WERI-Rb-1 (cell line): ENCODE data around the gene CRB3.
"Not testable (repeated sequence)": the region's sequence is repeated elsewhere in the genome, so short reads cannot be mapped to it uniquely, and the experiment has no call there.

Source experiments
- DNase-seq: peaks from one replicate; pipeline ENCODE4 v3.0.0-alpha.2; 2020
- H3K27ac ChIP-seq: fragments of 250-450 bp; sonication (Bioruptor Pico); 2 replicates; pipeline ENCODE4 v1.5.1; 2020; ENCODE audit warnings: mild to moderate bottlenecking, moderate library complexity
- H3K27me3 ChIP-seq: fragments of 250-450 bp; sonication (Bioruptor Pico); 2 replicates; pipeline ENCODE4 v1.5.1; 2021; ENCODE audit warnings: mild to moderate bottlenecking, low read depth, moderate library complexity; ENCODE audit not compliant: insufficient read depth, severe bottlenecking
- H3K36me3 ChIP-seq: fragments of 250-450 bp; sonication (Bioruptor Pico); 2 replicates; pipeline ENCODE4 v1.5.1; 2020; ENCODE audit warnings: mild to moderate bottlenecking, moderate library complexity
- H3K4me3 ChIP-seq: 2 replicates; pipeline ENCODE4 v1.5.1; 2011; ENCODE audit warnings: low read depth, mild to moderate bottlenecking, control low read depth, low read length
- H3K9me3 ChIP-seq: fragments of 250-450 bp; sonication (Bioruptor Pico); 2 replicates; pipeline ENCODE4 v1.5.1; 2021; ENCODE audit warnings: mild to moderate bottlenecking, moderate library complexity; ENCODE audit not compliant: severe bottlenecking
- TF ChIP-seq, protein P1 (sequence below): IDR thresholded peaks from 2 replicates; pipeline ENCODE4 v1.5.1; 2011; ENCODE audit warnings: low read depth, mild to moderate bottlenecking, control low read depth, inconsistent platforms, low read length

The CRB3 gene

DNA sequence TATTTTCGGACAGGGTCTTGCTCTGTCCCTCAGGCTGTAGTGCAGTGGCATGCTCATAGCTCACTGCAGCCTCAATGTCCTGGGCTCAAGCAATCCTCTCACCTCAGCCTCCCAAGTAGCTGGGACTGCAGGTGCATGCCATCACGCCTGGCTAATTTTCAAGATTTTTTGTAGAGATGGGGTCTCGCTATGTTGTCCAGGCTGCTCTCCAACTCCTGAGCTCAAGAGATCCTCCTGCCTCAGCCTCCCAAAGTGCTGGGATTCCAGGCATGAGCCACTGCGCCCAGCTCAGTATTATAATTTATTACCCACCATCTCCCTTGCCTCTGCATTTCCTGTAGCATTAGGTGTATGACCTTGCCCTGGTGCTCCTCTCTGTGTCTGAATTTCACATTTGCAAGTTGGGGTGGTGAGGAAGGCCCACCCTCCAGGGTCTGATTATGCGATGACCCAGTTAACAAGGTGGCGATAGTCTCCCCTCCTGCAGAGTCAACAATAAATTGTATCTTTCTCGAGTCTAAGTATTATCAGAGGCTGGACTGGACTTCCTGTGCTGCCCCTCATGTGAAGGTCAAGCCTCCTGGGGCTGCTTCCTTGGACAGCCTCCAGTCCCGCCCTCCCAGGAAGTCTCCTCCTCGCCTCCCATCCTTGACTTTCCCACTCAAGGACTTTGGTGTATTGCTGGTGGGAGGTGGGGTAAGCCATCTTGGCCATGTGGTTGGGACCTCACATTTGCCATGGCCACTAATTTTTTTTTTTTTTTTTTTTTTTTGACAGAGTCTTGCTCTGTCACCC lies 39.5 kb downstream of the CRB3 start:
- TF ChIP-seq, protein P1, sequence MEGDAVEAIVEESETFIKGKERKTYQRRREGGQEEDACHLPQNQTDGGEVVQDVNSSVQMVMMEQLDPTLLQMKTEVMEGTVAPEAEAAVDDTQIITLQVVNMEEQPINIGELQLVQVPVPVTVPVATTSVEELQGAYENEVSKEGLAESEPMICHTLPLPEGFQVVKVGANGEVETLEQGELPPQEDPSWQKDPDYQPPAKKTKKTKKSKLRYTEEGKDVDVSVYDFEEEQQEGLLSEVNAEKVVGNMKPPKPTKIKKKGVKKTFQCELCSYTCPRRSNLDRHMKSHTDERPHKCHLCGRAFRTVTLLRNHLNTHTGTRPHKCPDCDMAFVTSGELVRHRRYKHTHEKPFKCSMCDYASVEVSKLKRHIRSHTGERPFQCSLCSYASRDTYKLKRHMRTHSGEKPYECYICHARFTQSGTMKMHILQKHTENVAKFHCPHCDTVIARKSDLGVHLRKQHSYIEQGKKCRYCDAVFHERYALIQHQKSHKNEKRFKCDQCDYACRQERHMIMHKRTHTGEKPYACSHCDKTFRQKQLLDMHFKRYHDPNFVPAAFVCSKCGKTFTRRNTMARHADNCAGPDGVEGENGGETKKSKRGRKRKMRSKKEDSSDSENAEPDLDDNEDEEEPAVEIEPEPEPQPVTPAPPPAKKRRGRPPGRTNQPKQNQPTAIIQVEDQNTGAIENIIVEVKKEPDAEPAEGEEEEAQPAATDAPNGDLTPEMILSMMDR, result no peak
- H3K9me3 ChIP-seq, result no peaks in the 10 kb centered on the region
- no peak overlapping the region for H3K4me3 ChIP-seq
- no peak overlapping the region for H3K27ac ChIP-seq
- no peak for DNase-seq
- no peaks in the 10 kb centered on the region for H3K36me3 ChIP-seq
- H3K27me3 ChIP-seq, result no peaks in the 10 kb centered on the region

DNA sequence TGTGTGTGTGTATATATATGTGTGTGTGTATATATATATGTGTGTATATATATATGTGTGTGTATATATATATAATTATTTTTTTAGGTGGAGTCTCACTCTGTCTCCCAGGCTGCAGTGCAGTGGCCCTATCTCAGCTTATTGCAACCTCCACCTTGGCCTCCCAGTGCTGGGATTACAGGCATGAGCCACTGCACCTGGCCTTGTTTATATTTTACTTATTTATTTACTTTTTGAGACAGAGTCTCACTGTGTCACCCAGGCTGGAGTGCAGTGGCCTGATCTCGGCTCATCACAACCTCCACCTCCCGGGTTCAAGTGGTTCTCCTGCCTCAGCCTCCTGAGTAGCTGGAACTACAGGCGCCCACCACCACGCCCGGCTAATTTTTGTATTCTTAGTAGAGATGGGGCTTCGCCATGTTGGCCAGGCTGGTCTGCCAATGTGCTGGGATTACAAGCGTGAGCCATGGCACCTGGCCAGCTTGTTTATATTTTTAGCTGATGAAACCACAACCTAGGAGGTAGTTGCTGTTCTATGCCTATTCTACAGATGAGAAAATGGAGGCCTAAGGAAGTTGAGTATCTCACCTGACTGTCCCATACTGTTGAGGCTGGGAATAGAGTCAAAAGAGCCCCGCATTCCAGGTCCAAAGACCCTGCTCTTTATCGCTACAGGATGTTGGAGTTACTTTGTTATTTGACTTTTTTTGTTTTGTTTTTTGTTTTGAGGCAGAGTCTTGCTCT lies 44.1 kb downstream of the CRB3 start:
- H3K27ac ChIP-seq, H3K4me3 ChIP-seq, H3K9me3 ChIP-seq, H3K27me3 ChIP-seq, DNase-seq, H3K36me3 ChIP-seq: not testable (repeated sequence)

DNA sequence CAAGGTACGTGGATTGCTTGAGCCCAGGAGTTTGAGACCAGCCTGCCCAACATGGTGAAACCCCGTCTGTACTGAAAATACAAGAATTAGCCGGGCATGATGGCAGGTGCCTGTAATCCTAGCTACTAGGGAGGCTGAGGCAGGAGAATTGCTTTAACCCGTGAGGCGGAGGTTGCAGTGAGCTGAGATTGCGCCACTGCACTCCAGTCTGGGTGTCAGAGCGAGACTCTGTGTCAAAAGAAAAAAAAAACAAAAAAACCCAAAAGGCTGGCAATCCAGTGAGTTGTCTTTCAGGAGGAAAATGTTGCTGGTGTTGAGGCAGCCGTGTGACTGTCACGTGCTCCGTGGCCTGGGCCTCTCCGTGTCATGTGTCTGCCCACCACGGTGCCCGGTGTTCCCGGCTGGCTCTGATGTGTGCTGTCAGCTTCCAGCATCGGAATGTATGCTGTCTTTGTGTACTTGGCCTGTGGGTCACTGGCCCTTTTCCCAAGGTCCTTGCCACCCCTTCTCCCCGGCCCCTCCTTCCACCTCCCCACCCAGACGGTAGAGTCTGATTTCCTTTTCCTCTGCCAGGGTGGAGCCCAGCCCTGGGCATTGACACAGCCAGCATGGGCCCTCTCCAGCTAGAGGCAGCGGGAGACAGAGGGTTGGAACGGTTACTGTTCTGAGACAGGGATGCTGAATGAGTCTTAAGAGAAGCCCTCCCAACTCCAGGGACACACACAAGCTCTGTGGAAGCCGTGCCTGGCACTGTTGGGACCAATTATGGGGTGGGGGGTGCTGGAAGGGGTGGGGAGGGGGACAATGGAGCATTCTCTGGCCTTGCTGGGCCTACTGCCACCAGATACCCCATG lies 45.3 kb downstream of the CRB3 start:
- H3K27ac ChIP-seq, result no peak overlapping the region

DNA sequence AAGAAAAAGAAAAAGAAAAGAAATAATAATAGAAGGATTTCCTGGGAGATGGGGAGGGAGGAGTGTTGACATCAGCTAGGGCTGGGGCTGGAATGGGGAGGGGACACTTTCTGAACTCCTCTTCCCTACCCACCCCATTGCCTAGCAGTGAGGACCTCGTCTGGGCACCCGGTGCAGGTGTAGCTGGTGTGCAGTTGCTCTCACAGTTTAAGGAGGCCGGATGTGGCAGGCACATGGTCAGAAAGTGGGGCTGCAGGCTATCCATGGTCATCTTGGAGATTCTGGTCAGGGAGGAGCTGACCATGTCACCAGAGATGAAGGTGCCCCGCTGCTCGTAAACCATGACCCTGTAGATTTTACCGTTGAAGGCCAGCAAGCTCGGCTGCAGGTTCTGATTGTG lies 46.5 kb downstream of the CRB3 start:
- Histone ChIP-seq H3K36me3 (no peaks in the 10 kb centered on the region), H3K27ac (no peak overlapping the region), H3K9me3 (no peaks in the 10 kb centered on the region), H3K27me3 (no peaks in the 10 kb centered on the region), H3K4me3 (no peak overlapping the region)
- TF ChIP-seq, protein P1, result no peak
- DNase-seq, result no peak

More for the DNA sequence above, 45.3 kb downstream of the CRB3 start:
- TF ChIP-seq, protein P1, result no peak
- no peaks in the 10 kb centered on the region for H3K27me3 ChIP-seq
- no peak overlapping the region for H3K4me3 ChIP-seq
- no peaks in the 10 kb centered on the region for H3K9me3 ChIP-seq
- no peaks in the 10 kb centered on the region for H3K36me3 ChIP-seq
- DNase-seq, result no peak

DNA sequence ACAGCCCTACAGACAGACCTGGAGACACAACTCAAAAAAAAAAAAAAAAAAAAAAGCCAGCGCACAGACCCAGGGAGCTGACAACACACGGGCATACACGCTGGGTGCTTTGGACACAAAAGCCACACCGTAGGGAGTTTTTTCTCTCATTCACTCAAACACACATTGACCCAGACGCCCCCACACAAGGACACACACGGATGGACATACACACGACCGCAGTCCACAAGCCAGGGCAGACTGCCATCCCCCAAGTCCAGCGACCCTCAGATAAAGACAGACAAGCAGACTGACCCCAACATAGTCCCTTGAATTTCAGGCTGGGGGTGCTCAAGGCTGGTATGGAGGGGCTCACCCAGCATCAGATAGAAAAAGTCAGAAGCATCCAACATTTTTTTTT lies 50.0 kb downstream of the CRB3 start:
- H3K27me3 ChIP-seq, result no peaks in the 10 kb centered on the region
- no peak for DNase-seq
- TF ChIP-seq, protein P1, result no peak
- no peaks in the 10 kb centered on the region for H3K36me3 ChIP-seq
- H3K27ac ChIP-seq, result no peak overlapping the region
- no peak overlapping the region for H3K4me3 ChIP-seq
- no peaks in the 10 kb centered on the region for H3K9me3 ChIP-seq

DNA sequence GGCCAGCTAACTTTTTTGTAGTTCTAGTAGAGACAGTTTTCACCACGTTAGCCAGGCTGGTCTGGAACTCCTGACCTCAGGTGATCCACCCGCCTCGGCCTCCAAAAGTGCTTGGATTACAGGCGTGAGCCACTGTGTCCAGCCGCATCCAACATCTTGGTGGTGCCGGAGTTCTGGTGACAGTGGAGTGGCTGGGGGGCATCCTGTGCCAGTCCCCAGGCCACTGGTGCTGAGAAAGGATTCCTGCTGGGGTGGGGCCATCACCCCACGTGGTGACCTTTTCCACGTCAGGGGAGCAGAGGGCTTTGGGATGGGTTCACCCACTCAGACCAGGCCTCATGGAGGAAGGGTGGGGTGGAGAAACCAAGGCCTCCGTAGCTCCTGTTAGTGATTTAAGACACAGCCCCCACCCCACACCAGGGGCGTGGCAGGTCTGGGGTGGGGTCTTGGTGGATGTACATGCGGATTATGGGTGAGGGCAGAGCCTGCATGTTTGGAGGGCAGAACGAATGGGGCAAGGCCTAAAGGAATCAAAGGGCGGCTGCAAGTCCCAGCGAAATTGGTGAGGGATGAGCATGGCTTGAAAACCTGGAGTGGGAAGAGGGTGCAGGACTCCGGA lies 51.0 kb downstream of the CRB3 start:
- no peak for DNase-seq
- TF ChIP-seq, protein P1, result no peak
- Histone ChIP-seq H3K4me3 (no peak overlapping the region), H3K9me3 (no peaks in the 10 kb centered on the region), H3K27ac (no peak overlapping the region), H3K27me3 (no peaks in the 10 kb centered on the region), H3K36me3 (no peaks in the 10 kb centered on the region)
